PC-3 (cell line): ENCODE measurements around the gene TRIM56. TPM values are rescaled to one million over a fixed set of nuclear protein-coding genes. Genes with fewer than 3 reads are reported as not detected.
"Not testable (repeated sequence)": the region's sequence is repeated elsewhere in the genome, so short reads cannot be mapped to it uniquely, and the experiment has no call there.

Source experiments
- ATAC-seq: fragments of 200-7000 bp; cut with Tn5 transposase; 2 replicates; pipeline ENCODE4 v1.9.1; 2020; ENCODE audit warnings: mild to moderate bottlenecking, moderate library complexity
- BruUV-seq: library from RNA; stranded (reverse); fragments of 400-500 nt; replicated peaks from 2 replicates; lab custom pipeline; 2021; lab: Mats Ljungman, UMichigan
- CTCF ChIA-PET: fragments of 300-600 bp; sonication (Branson Sonifier 250); formaldehyde crosslinking; loops from one replicate; lab custom pipeline; 2022; ENCODE audit warnings: antibody characterized with exemption; lab: Charles Lee
- POLR2A ChIA-PET: fragments of 300-600 bp; sonication (Branson Sonifier 250); formaldehyde crosslinking; loops from one replicate; lab custom pipeline; 2022; ENCODE audit warnings: antibody characterized with exemption; ENCODE audit not compliant: unreplicated experiment; lab: Charles Lee
- DNase-seq: peaks from one replicate; pipeline ENCODE4 v3.0.0-alpha.2; 2015
- H2AFZ ChIP-seq: fragments of 300-600 bp; sonication (generic); 2 replicates; pipeline ENCODE4 v1.6.0; 2016; ENCODE audit warnings: antibody characterized with exemption, low read length
- H3F3A ChIP-seq: fragments of 300-600 bp; sonication (generic); one replicate; pipeline ENCODE4 v1.6.0; 2017; ENCODE audit warnings: antibody characterized with exemption, low read length, control low read depth, mild to moderate bottlenecking; ENCODE audit not compliant: unreplicated experiment
- H3K27ac ChIP-seq: fragments of 300-600 bp; sonication (generic); 2 replicates; pipeline ENCODE4 v1.5.1; 2016; ENCODE audit warnings: mild to moderate bottlenecking, low read length
- H3K27me3 ChIP-seq: fragments of 300-600 bp; sonication (generic); 2 replicates; pipeline ENCODE4 v1.6.1; 2016; ENCODE audit warnings: low read length, mixed read lengths
- H3K36me3 ChIP-seq: fragments of 300-600 bp; sonication (generic); 2 replicates; pipeline ENCODE4 v1.6.1; 2016; ENCODE audit warnings: low read depth, mixed run types, low read length, mixed read lengths
- H3K4me1 ChIP-seq: fragments of 300-600 bp; sonication (generic); 2 replicates; pipeline ENCODE4 v1.5.1; 2016; ENCODE audit warnings: low read length; ENCODE audit not compliant: insufficient read depth
- H3K4me2 ChIP-seq: fragments of 300-600 bp; sonication (generic); 2 replicates; pipeline ENCODE4 v1.6.0; 2016; ENCODE audit warnings: low read length
- H3K4me3 ChIP-seq: fragments of 300-600 bp; sonication (generic); 2 replicates; pipeline ENCODE4 v1.5.1; 2016; ENCODE audit warnings: mild to moderate bottlenecking, low read length, mixed read lengths
- H3K79me2 ChIP-seq: fragments of 300-600 bp; sonication (generic); 2 replicates; pipeline ENCODE4 v1.6.1; 2017; ENCODE audit warnings: low read length, mixed read lengths
- H3K9ac ChIP-seq: fragments of 300-600 bp; sonication (generic); 2 replicates; pipeline ENCODE4 v1.6.0; 2016; ENCODE audit warnings: mild to moderate bottlenecking, low read length
- H3K9me2 ChIP-seq: fragments of 300-600 bp; sonication (generic); replicated peaks from 2 replicates; pipeline ENCODE4 v1.6.1; 2016; ENCODE audit warnings: mixed run types, low read length, mixed read lengths
- H3K9me3 ChIP-seq: fragments of 300-600 bp; sonication (generic); 2 replicates; pipeline ENCODE4 v1.6.1; 2016; ENCODE audit warnings: low read length, mixed read lengths
- H4K20me1 ChIP-seq: fragments of 300-600 bp; sonication (generic); 2 replicates; pipeline ENCODE4 v1.6.1; 2016; ENCODE audit warnings: low read length, mixed read lengths
- EZH2 ChIP-seq: fragments of 300-600 bp; sonication (generic); IDR thresholded peaks from one replicate; pipeline ENCODE4 v1.6.1; 2017; ENCODE audit warnings: antibody characterized with exemption, mild to moderate bottlenecking, low read length; ENCODE audit not compliant: unreplicated experiment
- EZH2phosphoT487 ChIP-seq: fragments of 300-600 bp; sonication (generic); IDR thresholded peaks from 2 replicates; pipeline ENCODE4 v1.6.1; 2018; ENCODE audit warnings: mild to moderate bottlenecking, antibody characterized with exemption, low read length, borderline replicate concordance
- intact Hi-C: fragments of 100-400 bp; cut with micrococcal nuclease; formaldehyde crosslinking; loops from 2 replicates; pipeline ENCODE4 v1.9.0; 2023
- total RNA-seq: library from RNA; depleted of rRNA; stranded (reverse); fragments of >200 nt; gene quantifications from 2 replicates; pipeline ENCODE4 v1.2.3, GENCODE V29; 2014
- TF ChIP-seq, protein P1 (sequence below): fragments of 300-600 bp; sonication (generic); conservative IDR thresholded peaks from 2 replicates; pipeline ENCODE4 v1.5.1; 2017; ENCODE audit warnings: antibody characterized with exemption, low read depth, mild to moderate bottlenecking, low read length

The TRIM56 gene
- total RNA-seq, 1 experiment from 2014 or later = 10.6 TPM

DNA sequence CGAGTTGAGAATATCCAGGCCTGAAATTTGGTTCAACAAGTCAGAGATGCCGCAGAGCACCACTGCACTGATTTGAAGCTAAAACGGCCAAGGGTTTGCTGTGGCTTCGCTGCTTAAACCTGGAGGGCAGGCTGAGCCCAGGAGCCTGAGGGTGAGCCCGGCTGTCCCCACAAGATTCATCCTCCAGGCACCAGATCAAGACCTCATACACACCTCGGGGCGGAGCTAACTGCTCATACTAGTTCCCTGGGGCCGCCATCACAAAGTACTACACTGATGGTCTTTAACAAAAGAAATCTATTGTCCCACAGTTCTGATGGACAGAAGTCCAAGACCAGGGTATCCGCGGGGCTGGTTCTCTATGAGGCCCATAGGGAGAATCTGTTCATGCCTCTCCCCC is 16.9 kb upstream of the TRIM56 start:
- intact Hi-C loops = no loop called here
- BruUV-seq = no TSS peak
- Histone ChIP-seq H3K4me2 (no peak overlapping the region), H3K4me3 (no peak overlapping the region), H3F3A (no peaks in the 10 kb centered on the region), H3K4me1 (no peaks in the 10 kb centered on the region), H3K9me3 (no peaks in the 10 kb centered on the region), H2AFZ (no peak overlapping the region), H3K79me2 (no peaks in the 10 kb centered on the region), H3K36me3 (no peaks in the 10 kb centered on the region), H3K27ac (no peak overlapping the region), H3K9me2 (no peaks in the 10 kb centered on the region), H3K27me3 (no peaks in the 10 kb centered on the region), H3K9ac (no peak overlapping the region), H4K20me1 (no peaks in the 10 kb centered on the region)
- DNase-seq = no peak
- TF ChIP-seq, protein P1, sequence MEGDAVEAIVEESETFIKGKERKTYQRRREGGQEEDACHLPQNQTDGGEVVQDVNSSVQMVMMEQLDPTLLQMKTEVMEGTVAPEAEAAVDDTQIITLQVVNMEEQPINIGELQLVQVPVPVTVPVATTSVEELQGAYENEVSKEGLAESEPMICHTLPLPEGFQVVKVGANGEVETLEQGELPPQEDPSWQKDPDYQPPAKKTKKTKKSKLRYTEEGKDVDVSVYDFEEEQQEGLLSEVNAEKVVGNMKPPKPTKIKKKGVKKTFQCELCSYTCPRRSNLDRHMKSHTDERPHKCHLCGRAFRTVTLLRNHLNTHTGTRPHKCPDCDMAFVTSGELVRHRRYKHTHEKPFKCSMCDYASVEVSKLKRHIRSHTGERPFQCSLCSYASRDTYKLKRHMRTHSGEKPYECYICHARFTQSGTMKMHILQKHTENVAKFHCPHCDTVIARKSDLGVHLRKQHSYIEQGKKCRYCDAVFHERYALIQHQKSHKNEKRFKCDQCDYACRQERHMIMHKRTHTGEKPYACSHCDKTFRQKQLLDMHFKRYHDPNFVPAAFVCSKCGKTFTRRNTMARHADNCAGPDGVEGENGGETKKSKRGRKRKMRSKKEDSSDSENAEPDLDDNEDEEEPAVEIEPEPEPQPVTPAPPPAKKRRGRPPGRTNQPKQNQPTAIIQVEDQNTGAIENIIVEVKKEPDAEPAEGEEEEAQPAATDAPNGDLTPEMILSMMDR = no peak
- TF ChIP-seq EZH2phosphoT487 (no peak), EZH2 (no peak)
- ChIA-PET CTCF (no interaction called here), POLR2A (no interaction called here)
- no peak for ATAC-seq

DNA sequence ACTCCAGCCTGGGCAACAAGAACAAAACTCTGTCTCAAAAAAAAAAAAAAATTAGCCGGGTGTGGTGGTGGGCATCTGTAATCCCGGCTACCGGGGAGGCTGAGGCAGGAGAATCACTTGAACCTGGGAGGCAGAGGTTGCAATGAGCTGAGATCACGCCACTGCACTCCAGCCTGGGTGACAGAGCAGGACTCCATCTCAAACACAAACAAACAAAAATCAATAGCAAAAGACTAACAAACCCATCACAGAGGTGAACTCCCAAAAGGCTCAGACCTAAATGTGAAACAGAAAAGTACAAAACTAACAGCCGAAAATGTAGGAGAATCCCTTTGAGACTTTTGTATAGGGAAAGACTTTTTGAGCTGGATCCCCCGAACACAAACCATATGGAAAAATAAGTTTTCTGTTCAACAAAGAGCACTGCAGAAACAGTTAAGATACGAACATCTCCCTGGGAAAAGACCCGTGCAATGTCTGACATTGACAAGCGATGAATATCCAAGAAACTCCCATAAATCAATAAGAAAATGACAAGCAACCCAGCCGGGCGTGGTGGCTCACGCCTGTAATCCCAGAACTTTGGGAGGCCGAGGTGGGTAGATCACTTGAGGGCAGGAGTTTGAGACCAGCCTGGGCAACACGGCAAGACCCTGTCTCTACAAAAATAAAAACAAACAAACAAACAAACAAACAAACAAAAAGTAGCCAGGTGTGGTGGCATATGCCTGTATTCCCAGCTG is 13.7 kb upstream of the TRIM56 start:
- H3K79me2 ChIP-seq, H4K20me1 ChIP-seq, intact Hi-C loops, H3K36me3 ChIP-seq, H3K9me3 ChIP-seq, H3K4me2 ChIP-seq, H3K27ac ChIP-seq, H3K27me3 ChIP-seq, H3K9ac ChIP-seq, ATAC-seq, H2AFZ ChIP-seq, DNase-seq, H3K9me2 ChIP-seq, BruUV-seq, H3K4me3 ChIP-seq, H3K4me1 ChIP-seq, H3F3A ChIP-seq: not testable (repeated sequence)
- ChIA-PET CTCF (interaction anchor here (0.7 kb wide), 1 partner anchor 182 kb away, joined by 4 read pairs; the partner anchor contains the start of gene UFSP1), POLR2A (interaction anchor here (0.6 kb wide), 1 partner anchor 9 kb away, joined by 4 read pairs; no protein-coding TSS in a partner anchor)

DNA sequence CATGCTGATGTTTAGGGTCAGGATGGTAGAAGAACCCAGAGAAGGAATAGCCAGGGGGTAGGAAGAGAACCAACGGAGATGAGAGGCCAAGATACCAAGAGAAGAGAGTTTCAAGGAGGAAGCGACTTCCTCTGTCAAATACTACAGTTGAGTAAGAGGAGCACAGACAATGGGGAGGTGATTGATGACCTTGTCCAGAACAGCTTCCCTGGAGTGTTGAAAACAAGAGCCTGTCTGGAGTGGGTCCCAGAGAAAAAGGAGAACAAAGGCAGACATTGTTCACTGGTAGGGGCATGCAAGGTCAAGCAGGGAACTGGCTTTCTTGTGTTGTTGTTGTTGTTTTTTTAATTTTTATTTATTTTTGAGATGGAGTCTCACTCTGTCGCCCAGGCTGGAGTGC is 9.6 kb upstream of the TRIM56 start:
- Histone ChIP-seq H2AFZ (no peak overlapping the region), H3K4me1 (peaks cover 3% of the 10 kb centered on the region; the same call in 1 of the 2 replicates), H3K4me2 (no peak overlapping the region), H3F3A (no peaks in the 10 kb centered on the region), H3K27me3 (no peaks in the 10 kb centered on the region), H3K9me3 (no peaks in the 10 kb centered on the region), H3K9me2 (no peaks in the 10 kb centered on the region), H3K36me3 (no peaks in the 10 kb centered on the region), H4K20me1 (no peaks in the 10 kb centered on the region), H3K79me2 (no peaks in the 10 kb centered on the region), H3K27ac (no peak overlapping the region), H3K4me3 (no peak overlapping the region), H3K9ac (no peak overlapping the region)
- BruUV-seq = no TSS peak
- no peak for ATAC-seq
- POLR2A ChIA-PET = no interaction called here
- no peak for TF ChIP-seq EZH2phosphoT487
- TF ChIP-seq, protein P1 = no peak
- CTCF ChIA-PET = interaction anchor here (0.6 to 1.0 kb wide), 3 partner anchors 8 to 69 kb away, joined by 3 to 16 read pairs (median 4); no protein-coding TSS in a partner anchor
- DNase-seq = no peak
- intact Hi-C loops = no loop called here

DNA sequence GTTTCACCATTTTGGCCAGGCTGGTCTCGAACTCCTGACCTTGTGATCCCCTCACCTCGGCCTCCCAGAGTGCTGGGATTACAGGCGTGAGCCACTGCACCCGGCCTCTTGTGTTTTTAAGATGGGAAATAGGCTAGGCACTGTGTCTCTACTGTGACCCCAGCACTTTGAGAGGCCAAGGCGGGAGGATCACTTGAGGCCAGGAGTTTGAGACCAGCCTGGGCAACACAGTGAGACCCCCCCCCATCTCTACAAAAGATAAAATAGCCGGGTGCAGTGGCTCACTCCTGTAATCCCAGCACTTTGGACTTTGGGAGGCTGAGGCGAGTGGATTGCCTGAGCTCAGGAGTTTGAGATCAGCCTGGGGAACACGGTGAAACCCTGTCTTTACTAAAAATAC is 9.1 kb upstream of the TRIM56 start:
- H3K27me3 ChIP-seq, H3F3A ChIP-seq, H3K4me1 ChIP-seq, H3K27ac ChIP-seq, H3K4me3 ChIP-seq, DNase-seq, H3K79me2 ChIP-seq, H3K36me3 ChIP-seq, intact Hi-C loops, H3K9ac ChIP-seq, H2AFZ ChIP-seq, H3K9me2 ChIP-seq, H3K4me2 ChIP-seq, H3K9me3 ChIP-seq, BruUV-seq, POLR2A ChIA-PET, H4K20me1 ChIP-seq, ATAC-seq: not testable (repeated sequence)
- CTCF ChIA-PET = interaction anchor here (0.7 to 1.0 kb wide), 2 partner anchors 8 to 68 kb away, joined by 4 to 16 read pairs; no protein-coding TSS in a partner anchor
